ENCODE results near the gene LRRC4.

Gene LRRC4

DNA sequence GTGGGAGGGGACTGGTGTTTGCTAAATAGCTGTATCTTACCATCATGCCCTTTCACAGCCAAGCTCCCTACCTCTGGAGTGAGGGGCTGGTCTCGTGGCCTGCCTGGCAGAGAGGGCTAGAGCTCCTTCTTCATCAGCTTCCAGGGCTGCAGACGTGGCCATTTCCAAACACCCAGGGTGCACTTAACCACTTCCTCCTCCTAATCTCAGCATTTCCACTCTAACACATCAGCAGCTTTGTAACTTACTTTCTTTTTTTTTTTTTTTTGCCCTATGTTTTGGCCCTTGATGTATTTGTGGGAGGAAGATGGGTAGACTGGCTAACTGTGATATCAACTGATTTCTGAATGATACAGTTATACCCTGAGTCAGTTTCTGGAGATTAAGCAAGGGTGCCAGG lies 27.4 kb downstream of the LRRC4 start:
- no peak for DNase-seq

DNA sequence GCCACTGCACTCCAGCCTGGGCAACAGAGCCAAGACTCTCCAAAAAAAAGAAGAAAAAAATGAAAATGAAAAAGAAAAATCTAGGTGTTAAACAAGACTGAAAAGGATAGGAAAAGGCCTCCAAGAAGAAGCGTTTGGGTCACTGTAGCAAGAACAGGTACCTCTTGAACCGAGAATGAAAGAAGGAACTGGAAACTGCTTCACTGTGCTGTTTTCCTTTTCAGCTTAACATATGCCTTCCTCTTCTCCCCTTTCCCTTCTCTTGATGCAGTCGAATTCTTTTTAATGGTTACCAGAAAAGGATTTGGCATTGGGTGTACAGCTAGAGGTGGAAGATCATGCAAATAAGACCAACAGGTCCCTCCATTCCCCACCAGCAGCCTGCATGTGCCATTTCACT lies 28.1 kb downstream of the LRRC4 start:
- no peak for DNase-seq

DNA sequence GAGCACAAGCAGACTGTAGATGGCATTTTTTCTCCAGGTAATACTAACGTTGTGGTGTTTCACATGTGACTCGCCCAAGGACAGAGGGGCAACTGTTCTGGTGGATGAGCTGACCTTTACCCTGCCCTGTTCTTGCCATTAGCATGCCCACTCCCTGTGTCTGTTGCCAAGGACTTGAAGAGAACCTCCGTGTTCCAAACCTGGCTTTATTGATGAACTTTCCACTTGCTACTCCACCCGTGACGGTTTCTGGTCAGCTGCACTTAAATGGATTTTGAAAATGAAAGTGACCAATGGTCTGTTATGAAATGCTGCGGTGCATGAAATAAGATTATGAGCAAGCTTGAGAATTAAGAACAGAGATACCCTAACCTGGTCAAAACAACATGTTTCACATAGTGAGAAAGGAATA lies 30.4 kb downstream of the LRRC4 start:
- DNase-seq: no peak

DNA sequence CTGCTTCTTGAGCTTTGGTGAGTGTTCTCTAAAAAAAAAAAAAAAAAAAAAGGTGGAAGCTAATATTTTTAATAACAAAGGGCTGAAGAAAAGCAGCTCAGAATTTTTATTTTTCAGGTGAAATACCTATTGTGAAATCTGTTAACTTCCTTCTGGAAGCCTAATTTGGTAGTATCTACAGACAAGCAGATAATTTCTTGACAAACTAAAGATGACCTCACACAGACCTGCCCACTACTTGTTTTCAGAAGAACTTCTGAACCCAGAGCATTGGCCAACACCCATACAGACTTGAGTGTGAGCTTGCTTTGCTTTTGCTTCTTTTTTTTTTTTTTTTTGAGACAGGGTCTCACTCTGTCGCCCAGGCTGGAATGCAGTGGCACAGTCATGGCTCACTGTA lies 31.2 kb downstream of the LRRC4 start:
- no peak for DNase-seq

DNA sequence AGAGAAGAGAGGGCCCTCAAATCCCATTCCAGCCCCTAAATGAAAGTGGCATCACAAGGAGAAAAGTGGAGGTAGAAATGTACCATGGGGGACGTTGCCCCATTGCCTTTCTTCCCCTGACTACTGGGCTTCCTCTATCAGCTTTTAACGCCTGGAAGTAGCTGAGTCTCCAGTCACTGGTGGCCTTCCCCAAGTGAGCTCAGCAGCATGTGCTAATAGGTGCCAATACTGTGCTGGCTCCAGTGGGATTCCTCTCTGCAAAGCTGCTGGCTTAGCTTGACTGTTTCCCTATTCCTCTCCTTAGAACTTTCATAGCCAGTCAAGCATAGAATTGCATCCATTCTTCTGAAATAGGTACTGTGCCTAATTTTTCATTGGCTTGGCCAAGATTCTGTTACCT lies 32.6 kb downstream of the LRRC4 start:
- no peak for DNase-seq

DNA sequence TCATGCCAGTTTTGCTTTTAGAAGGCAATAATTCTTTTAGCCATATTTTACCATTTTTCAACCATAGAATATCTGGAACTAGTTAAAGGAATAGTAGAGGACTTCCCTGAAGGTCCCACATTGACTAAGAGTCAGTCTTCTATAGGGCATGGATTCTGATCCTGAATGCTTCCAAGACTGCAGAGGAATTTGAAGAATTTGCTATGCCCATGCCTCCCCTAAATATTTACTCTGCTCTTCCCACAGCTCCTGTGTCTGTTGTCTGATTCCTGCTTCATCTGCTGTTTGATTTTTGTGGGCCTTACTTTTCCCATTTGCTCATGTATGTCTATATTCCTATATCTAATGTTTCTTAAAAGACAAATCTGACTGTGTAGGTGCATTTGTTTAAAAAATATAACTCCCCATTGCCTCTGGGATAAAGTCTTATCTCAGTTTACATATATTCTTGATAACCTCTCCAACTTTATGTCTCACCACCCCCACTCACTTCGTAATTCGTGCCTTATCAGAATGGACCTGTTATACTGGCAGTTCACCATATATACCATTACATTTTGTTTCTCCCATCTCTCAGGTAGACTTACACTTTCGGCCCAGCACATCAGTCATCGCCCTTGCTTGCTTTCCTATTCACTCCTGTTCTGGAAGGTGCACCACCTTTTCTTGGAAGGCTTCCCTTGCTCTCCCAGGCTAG lies 33.9 kb downstream of the LRRC4 start:
- no peak for DNase-seq

DNA sequence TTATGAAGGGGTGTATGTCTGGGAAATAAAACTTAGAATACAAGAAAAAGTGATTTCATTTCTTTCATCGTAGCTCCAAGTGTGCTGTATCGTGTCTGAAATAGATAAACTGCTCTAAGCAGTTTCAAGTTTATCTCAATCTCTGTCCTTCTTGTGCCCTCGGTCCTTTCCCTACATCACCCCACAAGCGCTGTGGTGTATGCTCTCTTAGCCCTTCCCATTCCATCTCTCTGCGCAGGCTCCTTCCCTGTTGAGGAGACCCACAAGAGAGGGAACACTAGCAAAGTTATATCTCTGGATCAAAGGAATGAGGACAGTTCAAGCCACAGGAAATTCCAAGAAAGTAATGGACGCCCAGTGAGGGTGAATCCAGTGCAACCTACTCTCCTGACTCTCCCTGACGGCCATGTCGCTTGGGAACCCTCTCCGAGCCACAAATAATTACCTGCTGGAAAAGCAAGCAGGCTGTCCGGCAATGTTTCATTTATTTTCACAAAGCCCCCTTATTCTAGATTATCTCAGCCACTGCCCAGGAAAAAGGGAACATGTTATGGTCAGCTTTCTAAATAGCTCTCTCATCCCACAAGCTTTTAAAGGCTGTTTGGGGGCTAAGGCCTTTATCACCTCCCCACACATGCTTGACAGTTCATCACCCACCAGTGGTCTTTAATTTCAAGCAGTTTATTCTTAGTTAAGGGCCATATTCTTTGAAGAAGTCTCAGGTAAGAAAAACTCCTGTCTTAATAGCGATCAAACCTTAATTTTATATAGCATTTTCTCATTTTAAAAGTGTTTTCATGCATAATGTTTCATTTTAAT lies 34.8 kb downstream of the LRRC4 start:
- DNase-seq: no peak

DNA sequence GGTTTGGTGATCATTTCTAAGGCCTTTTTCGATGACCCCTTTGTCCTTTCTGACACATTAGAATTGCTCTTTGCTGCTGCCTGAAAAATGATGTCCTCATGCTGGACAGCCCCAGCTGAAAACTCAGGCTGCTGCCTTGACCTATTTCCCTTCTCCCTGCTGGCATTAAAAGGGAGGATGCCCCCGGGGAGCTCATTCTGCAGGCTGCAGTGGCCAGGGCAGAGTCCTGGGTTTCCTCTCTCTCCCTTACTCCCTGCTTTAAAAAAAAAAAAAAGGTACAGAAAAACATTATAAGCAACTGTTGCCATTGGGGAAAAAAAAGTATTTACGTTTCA lies 35.4 kb downstream of the LRRC4 start:
- no peak for DNase-seq

DNA sequence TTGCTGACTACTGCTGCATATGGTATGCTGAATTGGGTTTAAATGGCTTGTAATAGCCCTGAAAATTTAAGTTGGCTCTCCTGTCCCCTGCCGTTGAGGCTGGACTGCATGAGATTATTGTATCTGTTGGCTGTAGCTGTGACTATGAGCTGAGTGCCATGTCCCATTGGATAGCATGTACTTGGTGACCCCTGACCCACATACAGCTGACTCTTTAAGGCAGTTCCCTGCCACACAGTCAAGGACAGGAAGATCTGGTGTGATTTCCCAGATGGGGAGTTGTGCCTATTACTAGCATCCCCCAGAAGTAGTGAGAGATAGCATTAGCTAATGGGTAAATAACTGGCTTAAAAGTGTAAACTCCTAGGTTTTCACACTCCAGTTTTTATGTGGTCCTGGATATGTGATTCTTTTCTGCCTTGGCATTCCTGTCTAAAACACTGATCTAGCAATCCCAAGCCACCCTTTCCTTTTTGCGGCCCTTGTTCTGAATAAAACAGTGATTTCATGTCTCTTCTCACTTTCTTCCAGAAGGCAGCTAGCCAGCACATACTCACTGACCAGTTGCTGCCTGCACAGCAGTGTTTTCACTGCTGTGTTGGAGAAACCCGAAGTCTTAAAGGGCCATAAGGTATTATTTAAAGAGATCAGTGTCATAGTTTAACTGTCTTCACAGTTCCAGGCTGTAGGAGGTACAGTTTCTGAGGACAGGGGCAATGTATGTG lies 35.9 kb downstream of the LRRC4 start:
- no peak for DNase-seq

DNA sequence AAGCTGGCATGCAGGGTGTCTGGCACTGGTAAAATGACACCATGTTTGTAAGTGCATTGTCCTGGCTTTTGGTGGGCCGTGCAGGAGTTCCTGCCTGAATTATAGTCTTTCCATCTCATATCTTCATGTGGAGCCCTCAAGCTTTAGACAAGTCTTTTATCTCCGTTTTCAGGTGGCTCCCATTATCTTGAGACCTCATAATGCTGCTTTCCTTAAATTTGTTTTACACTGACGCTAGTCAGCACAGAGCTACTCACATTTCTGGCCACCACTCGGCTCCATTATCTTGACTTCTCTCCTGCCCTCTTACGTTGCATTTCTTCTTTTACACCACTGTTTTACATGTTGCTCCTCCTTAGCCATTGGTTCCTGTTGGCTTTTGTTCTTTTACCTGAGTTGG lies 37.2 kb downstream of the LRRC4 start:
- no peak for DNase-seq

DNA sequence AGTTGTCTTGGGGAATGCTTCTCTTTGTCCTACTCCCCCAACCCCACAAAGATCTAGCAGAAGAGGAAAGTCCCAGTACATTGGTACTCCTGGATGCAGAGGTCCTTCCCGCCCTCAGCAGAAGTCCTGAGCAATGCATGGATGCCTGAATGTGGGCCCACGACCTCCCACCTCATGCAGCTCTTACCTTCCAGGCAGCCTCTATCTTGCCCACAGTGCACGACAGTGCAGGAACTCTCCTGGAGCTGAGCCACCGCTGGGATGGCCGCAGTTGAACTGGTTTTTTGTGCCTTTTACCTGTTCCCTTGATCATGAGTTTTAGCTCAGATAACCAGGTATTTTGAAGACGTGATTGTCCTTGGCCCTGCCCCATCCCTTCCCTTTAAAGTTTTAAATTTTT lies 37.9 kb downstream of the LRRC4 start:
- no peak for DNase-seq

DNA sequence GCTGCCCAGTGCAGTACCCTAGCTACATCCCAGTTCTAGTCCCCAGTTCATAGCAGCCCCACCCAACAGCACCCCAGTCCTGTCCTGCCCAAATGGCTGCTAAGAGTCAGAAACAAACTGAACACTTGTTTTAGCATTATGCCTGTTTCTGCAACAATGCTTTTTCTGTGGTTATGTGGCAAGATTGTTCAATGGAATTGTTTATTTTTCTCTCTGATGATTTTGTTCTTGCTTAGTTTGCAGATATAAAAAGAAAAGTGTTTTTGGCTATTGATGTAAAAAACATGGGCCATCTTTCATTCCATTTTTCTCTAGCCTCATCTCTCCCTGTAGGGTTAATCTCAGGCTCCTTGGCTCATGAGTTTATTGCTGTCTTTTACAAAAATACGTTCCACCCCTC lies 42.5 kb downstream of the LRRC4 start:
- DNase-seq: no peak

DNA sequence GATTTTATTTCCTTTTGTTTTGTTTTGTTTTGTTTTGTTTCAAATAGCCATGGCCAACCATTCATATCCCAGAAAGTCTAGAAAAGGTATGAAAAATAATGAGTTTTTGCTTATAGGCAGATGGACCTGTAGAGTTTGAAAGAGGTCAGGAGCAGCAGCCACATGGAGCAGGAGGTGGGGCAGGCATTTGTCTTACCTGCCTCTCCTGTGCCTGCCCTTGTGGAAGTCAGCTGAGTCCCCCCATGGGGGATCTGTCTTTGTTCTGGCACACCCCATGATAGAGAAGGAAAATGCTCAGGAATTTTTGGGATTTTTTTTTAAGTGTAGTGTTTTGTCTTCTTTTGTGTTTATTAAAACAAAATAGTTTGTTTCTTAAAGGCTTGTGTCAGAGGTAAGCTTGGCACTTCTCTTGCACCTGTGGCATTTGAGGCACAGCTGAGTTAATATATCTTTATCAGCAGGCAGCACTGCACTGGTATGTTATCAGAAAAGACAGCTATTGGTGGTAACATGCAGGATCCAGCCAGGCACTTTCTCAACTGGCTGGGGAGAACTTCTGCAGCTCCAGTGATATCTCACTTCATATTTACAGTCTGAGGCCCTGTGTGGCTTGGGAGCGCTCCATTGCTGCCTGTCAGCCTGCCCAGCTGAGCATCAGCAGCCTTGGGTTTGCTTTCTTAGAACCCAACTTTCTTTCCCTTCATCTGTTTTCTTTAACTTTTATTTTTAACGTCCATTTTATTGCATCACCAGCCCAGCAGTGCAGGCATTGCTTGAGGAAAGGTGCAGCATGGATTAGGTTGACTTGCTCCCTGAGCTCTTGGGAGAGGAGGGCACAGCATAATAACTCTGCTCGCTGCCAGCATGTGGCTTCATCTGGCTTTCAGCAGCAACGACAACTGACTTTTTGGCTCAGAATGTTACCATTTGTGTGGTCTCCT lies 44.4 kb downstream of the LRRC4 start:
- DNase-seq: no peak

DNA sequence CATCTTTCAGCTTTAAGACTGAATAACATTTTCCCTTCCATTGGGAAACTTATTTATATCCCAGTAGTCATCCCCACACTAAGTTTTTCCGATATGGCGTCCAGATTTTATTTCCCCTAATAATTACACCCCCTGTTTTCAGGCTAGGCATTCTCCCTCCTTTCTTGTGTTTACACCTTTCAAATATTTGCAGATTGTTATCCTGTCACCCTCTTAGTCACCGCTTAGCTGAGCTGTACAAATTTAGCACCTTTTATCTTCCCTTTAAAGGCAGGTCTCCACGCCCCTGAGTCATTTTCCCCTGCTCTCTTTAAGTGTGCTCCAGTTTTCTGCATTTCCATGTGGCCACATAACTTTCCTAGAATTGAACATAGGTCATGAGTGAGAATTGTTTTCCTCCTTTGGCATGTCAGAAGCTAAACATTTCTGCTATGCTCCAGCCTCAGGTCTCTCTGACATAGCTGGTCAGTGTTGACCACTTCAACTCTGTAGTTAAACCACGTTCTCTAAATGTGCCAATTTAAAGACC lies 47.4 kb downstream of the LRRC4 start:
- no peak for DNase-seq

DNA sequence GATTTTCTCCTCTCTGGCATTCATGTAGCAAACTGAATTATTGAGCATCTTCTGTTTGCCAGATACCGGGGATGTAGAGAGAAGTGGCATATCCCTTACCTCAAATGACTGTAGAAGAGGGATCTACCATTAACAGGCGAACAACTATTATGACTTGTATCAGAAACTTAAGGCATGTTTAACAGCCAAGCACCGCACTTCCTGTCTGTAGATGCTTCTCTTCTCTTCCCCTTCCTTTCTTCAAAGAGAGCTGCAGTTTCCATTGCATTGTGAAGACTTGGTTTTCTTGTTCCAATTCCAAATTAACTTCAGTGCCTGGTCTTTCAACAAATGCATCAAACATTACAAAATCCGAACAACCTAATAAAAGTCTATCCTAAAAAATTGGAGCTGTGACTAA lies 49.3 kb downstream of the LRRC4 start:
- no peak for DNase-seq

DNA sequence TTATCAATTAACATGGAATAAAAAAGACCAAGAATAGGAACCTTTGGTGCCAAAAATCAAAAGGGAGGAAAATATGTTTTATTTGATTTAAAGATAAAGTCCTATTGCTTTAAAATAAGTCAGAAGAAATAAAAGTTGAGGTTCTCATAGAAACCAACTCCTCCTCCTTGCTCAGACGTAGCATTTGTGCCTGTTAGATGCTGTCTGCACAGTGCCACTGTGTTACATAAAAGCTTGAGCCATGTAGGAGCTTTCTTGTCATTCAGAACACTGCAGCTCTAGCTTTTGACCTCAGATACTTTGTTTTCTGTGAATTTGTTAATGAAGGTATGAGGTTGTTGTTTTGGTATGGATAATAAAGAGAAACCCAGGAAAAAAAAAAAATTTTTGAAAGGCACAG lies 50.3 kb downstream of the LRRC4 start:
- DNase-seq: no peak

DNA sequence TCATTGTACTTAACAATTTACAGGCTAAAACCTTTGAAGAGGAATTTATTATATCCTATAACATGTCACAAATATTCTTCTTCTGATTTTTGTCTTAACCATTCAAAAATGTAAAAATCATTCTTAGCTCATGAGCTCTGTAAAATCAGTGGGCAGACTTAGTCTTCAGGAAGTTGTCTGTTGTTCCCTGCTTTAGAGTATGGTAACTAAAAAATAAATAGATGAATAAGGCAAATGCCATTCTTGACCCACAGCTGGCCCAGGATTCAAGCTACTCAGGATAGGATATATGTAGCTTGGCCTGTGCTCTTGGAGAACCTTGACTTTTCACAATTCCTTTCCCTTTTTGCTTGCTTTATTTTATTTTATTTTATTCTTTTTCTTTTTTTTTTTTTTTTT lies 51.5 kb downstream of the LRRC4 start:
- DNase-seq: no peak

DNA sequence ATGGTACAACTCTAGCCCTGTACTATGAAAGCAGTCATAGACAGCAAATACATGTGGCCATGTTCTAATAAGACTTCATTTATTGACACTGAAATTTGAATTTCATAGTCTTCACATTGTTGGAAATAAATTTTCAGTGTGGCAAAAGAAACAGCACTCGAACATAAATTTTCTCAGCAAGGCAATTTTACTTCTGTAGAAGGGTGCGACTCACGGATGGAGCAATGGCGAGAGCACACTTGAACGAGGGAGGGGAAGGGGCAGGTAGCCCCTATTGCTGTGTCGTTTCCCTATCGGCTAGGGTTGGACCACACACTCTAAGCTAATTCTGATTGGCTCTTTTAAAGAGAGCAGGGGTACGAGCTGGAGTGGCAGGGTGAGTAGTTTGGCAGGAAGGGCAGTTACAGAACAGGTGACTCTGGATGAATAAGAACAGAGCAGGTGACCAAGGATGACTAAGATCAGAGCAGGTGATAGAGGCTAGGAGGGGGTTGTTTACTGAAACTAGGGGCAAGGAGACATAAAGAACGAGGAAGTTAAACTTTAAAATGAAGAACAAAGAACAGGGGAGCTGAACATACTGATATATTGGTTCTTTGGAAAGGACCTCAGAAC lies 52.0 kb downstream of the LRRC4 start:
- DNase-seq: no peak

DNA sequence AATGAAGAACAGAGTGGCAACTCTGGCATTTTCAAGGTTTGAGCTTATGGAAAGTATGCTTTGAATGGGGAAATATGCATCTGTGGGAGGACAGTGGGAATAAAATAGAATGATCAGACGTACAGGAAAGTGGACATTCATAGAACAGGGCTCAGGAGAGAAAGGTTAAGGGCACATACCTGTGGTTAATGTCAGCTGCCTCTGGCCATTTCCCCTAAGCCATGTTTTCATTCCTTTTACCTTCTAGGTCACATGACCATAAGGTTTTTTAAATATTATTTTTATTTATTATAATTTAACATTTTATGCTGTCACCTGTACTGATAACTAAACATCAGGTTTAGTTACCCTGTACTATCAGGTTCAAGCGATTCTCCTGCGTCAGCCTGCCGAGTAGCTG lies 52.8 kb downstream of the LRRC4 start:
- DNase-seq: no peak

Measured in CD4-positive, alpha-beta T cell treated with Interleukin-4 for 1 hour (primary cell).